ENCODE data around the gene ACBD4. TPM values are rescaled to one million over a fixed set of nuclear protein-coding genes. Genes with fewer than 3 reads are reported as not detected.
"Not testable (repeated sequence)": the region's sequence is repeated elsewhere in the genome, so short reads cannot be mapped to it uniquely, and the experiment has no call there.

ACBD4 gene
- total and polyA plus RNA-seq, 3 experiments from 2014 or later = 8.8 to 15.0 (median 9.7) TPM

GRCh38 chr17:45124797-45125122 is 10.7 kb upstream of the ACBD4 start:
- H3K27ac ChIP-seq (ENCODE audit: low read depth, low read length) = not testable (repeated sequence)
- CTCF ChIA-PET = interaction anchor here (1.3 to 1.9 kb wide), 2 partner anchors 11 to 73 kb away, joined by 3 to 10 read pairs; partner anchors contain the start of gene ACBD4

GRCh38 chr17:45125509-45125908 is 10.0 kb upstream of the ACBD4 start:
- H3K4me3 ChIP-seq (ENCODE audit: low read length) = no peak overlapping the region
- H3K27me3 ChIP-seq (ENCODE audit: insufficient read depth, low read length, poor library complexity, severe bottlenecking) = no peaks in the 10 kb centered on the region
- H3K27ac ChIP-seq (ENCODE audit: low read depth, low read length) = no peak overlapping the region
- H3K9me3 Mint-ChIP-seq = no peaks in the 10 kb centered on the region
- DNase-seq = no peak
- no peaks in the 10 kb centered on the region for H3K36me3 ChIP-seq (ENCODE audit: insufficient read depth, low read length)
- H3K4me1 ChIP-seq (ENCODE audit: insufficient read depth, low read length) = no peaks in the 10 kb centered on the region
- H3K27ac Mint-ChIP-seq = no peak overlapping the region
- H3K4me1 Mint-ChIP-seq = peaks cover 0 to 3% (median 0%) of the 10 kb centered on the region in 3 donors
- ChIA-PET POLR2A (no interaction called here), CTCF (interaction anchor here (1.3 kb wide), 2 partner anchors 10 to 72 kb away, joined by 3 to 7 read pairs; partner anchors contain the start of gene ACBD4)
- no peaks in the 10 kb centered on the region for H3K9me3 ChIP-seq (ENCODE audit: low read length)
- H3K4me3 Mint-ChIP-seq = peak overlapping the region in 1 of 7 donors; percentile 64
- H3K27me3 Mint-ChIP-seq = no peaks in the 10 kb centered on the region
- no peaks in the 10 kb centered on the region for H3K36me3 Mint-ChIP-seq

More at GRCh38 chr17:45124797-45125122, 10.7 kb upstream of the ACBD4 start:
- H3K36me3 ChIP-seq (ENCODE audit: insufficient read depth, low read length); H3K4me1 Mint-ChIP-seq; H3K27me3 ChIP-seq (ENCODE audit: insufficient read depth, low read length, poor library complexity, severe bottlenecking); POLR2A ChIA-PET; H3K27me3 Mint-ChIP-seq; H3K9me3 ChIP-seq (ENCODE audit: low read length); H3K4me3 ChIP-seq (ENCODE audit: low read length); H3K36me3 Mint-ChIP-seq; H3K9me3 Mint-ChIP-seq; H3K4me3 Mint-ChIP-seq; DNase-seq; H3K4me1 ChIP-seq (ENCODE audit: insufficient read depth, low read length): not testable (repeated sequence)
- peak overlapping the region in 1 of 8 donors; percentile 70 for H3K27ac Mint-ChIP-seq

GRCh38 chr17:45127207-45127547 is 8.3 kb upstream of the ACBD4 start:
- no peak overlapping the region for H3K4me3 Mint-ChIP-seq

GRCh38 chr17:45127548-45128300 is 7.8 kb upstream of the ACBD4 start:
- Mint-ChIP-seq H3K27ac (no peak overlapping the region), H3K4me3 (no peak overlapping the region), H3K27me3 (peaks cover 0 to 4% of the 10 kb centered on the region in 2 donors), H3K9me3 (no peaks in the 10 kb centered on the region), H3K4me1 (peaks cover 0 to 4% (median 3%) of the 10 kb centered on the region in 3 donors), H3K36me3 (no peaks in the 10 kb centered on the region)
- DNase-seq = no peak
- POLR2A ChIA-PET = no interaction called here
- no peak overlapping the region for H3K27ac ChIP-seq (ENCODE audit: low read depth, low read length)
- H3K27me3 ChIP-seq (ENCODE audit: insufficient read depth, low read length, poor library complexity, severe bottlenecking) = no peaks in the 10 kb centered on the region
- CTCF ChIA-PET = interaction anchor here (1.2 kb wide), 1 partner anchor 8 kb away, joined by 3 read pairs; the partner anchor contains the start of gene ACBD4
- H3K4me3 ChIP-seq (ENCODE audit: low read length) = no peak overlapping the region
- no peaks in the 10 kb centered on the region for H3K36me3 ChIP-seq (ENCODE audit: insufficient read depth, low read length)
- H3K4me1 ChIP-seq (ENCODE audit: insufficient read depth, low read length) = no peaks in the 10 kb centered on the region
- no peaks in the 10 kb centered on the region for H3K9me3 ChIP-seq (ENCODE audit: low read length)

More at GRCh38 chr17:45127207-45127547, 8.3 kb upstream of the ACBD4 start:
- ChIA-PET CTCF (interaction anchor here (1.2 kb wide), 1 partner anchor 8 kb away, joined by 3 read pairs; the partner anchor contains the start of gene ACBD4), POLR2A (no interaction called here)
- no peak overlapping the region for H3K27ac Mint-ChIP-seq
- H3K27me3 ChIP-seq (ENCODE audit: insufficient read depth, low read length, poor library complexity, severe bottlenecking) = no peaks in the 10 kb centered on the region
- no peaks in the 10 kb centered on the region for H3K36me3 Mint-ChIP-seq
- no peak overlapping the region for H3K27ac ChIP-seq (ENCODE audit: low read depth, low read length)
- no peak overlapping the region for H3K4me3 ChIP-seq (ENCODE audit: low read length)
- peak in 1 of 5 donors; percentile 43 for DNase-seq
- no peaks in the 10 kb centered on the region for H3K36me3 ChIP-seq (ENCODE audit: insufficient read depth, low read length)
- H3K27me3 Mint-ChIP-seq = peaks cover 0 to 4% of the 10 kb centered on the region in 2 donors
- no peaks in the 10 kb centered on the region for H3K9me3 Mint-ChIP-seq
- peaks cover 0 to 4% (median 3%) of the 10 kb centered on the region in 3 donors for H3K4me1 Mint-ChIP-seq
- no peaks in the 10 kb centered on the region for H3K9me3 ChIP-seq (ENCODE audit: low read length)
- H3K4me1 ChIP-seq (ENCODE audit: insufficient read depth, low read length) = no peaks in the 10 kb centered on the region

- Mint-ChIP-seq H3K4me3 (no peak overlapping the region), H3K4me1 (peaks cover 0 to 9% (median under 1%) of the 10 kb centered on the region in 3 donors), H3K9me3 (no peaks in the 10 kb centered on the region), H3K36me3 (peaks cover 0 to 2% (median 0%) of the 10 kb centered on the region in 3 donors), H3K27me3 (peaks cover 0 to 4% of the 10 kb centered on the region in 2 donors), H3K27ac (no peak overlapping the region)
- ChIA-PET POLR2A (no interaction called here), CTCF (no interaction called here)
- no peak overlapping the region for H3K27ac ChIP-seq (ENCODE audit: low read depth, low read length)
- no peaks in the 10 kb centered on the region for H3K27me3 ChIP-seq (ENCODE audit: insufficient read depth, low read length, poor library complexity, severe bottlenecking)
- no peaks in the 10 kb centered on the region for H3K9me3 ChIP-seq (ENCODE audit: low read length)
- no peak overlapping the region for H3K4me3 ChIP-seq (ENCODE audit: low read length)
- H3K4me1 ChIP-seq (ENCODE audit: insufficient read depth, low read length) = no peaks in the 10 kb centered on the region
- no peaks in the 10 kb centered on the region for H3K36me3 ChIP-seq (ENCODE audit: insufficient read depth, low read length)
- DNase-seq = no peak
Observed at GRCh38 chr17:45128331-45128730, 7.2 kb upstream of the ACBD4 start.

GRCh38 chr17:45128989-45129388 is 6.5 kb upstream of the ACBD4 start:
- Histone ChIP-seq H3K27ac (ENCODE audit: low read depth, low read length) (no peak overlapping the region), H3K4me3 (ENCODE audit: low read length) (no peak overlapping the region), H3K36me3 (ENCODE audit: insufficient read depth, low read length) (no peaks in the 10 kb centered on the region), H3K27me3 (ENCODE audit: insufficient read depth, low read length, poor library complexity, severe bottlenecking) (no peaks in the 10 kb centered on the region), H3K4me1 (ENCODE audit: insufficient read depth, low read length) (no peaks in the 10 kb centered on the region), H3K9me3 (ENCODE audit: low read length) (no peaks in the 10 kb centered on the region)
- Mint-ChIP-seq H3K27ac (no peak overlapping the region), H3K36me3 (peaks cover 0 to 2% (median 0%) of the 10 kb centered on the region in 3 donors), H3K4me1 (peaks cover 2 to 13% (median 4%) of the 10 kb centered on the region in 3 donors), H3K27me3 (peaks cover 0 to 4% of the 10 kb centered on the region in 2 donors), H3K4me3 (peak overlapping the region in 1 of 7 donors; percentile 70), H3K9me3 (no peaks in the 10 kb centered on the region)
- CTCF ChIA-PET = interaction anchor here (2.6 to 9.7 kb wide), 2 partner anchors 21 to 69 kb away, joined by 9 to 315 read pairs; partner anchors contain the start of gene HEXIM1
- POLR2A ChIA-PET = no interaction called here
- DNase-seq = no peak

GRCh38 chr17:45129426-45129939 is 6.0 kb upstream of the ACBD4 start:
- DNase-seq = no peak
- Histone ChIP-seq H3K27me3 (ENCODE audit: insufficient read depth, low read length, poor library complexity, severe bottlenecking) (no peaks in the 10 kb centered on the region), H3K36me3 (ENCODE audit: insufficient read depth, low read length) (no peaks in the 10 kb centered on the region), H3K9me3 (ENCODE audit: low read length) (no peaks in the 10 kb centered on the region), H3K4me1 (ENCODE audit: insufficient read depth, low read length) (no peaks in the 10 kb centered on the region), H3K4me3 (ENCODE audit: low read length) (no peak overlapping the region), H3K27ac (ENCODE audit: low read depth, low read length) (no peak overlapping the region)
- no peak overlapping the region for H3K27ac Mint-ChIP-seq
- CTCF ChIA-PET = interaction anchor here (2.6 to 9.7 kb wide), 2 partner anchors 20 to 68 kb away, joined by 9 to 315 read pairs; partner anchors contain the start of gene HEXIM1
- H3K9me3 Mint-ChIP-seq = no peaks in the 10 kb centered on the region
- H3K27me3 Mint-ChIP-seq = peaks cover 0 to 4% of the 10 kb centered on the region in 2 donors
- H3K36me3 Mint-ChIP-seq = peaks cover 0 to 2% (median 0%) of the 10 kb centered on the region in 3 donors
- peaks cover 2 to 13% (median 4%) of the 10 kb centered on the region in 3 donors for H3K4me1 Mint-ChIP-seq
- H3K4me3 Mint-ChIP-seq = peak overlapping the region in 1 of 7 donors; percentile 70
- POLR2A ChIA-PET = no interaction called here

All from CD8-positive, alpha-beta memory T cell (primary cell).